ENCODE measurements around the gene RPTOR.
"Not testable (repeated sequence)": the region's sequence is repeated elsewhere in the genome, so short reads cannot be mapped to it uniquely, and the experiment has no call there.

RPTOR gene

GRCh38 chr17:80740141-80740540, 195.5 kb downstream of the RPTOR start:
- H3K4me3 ChIP-seq (ENCODE audit: low read depth, low read length): no peak overlapping the region

DNA sequence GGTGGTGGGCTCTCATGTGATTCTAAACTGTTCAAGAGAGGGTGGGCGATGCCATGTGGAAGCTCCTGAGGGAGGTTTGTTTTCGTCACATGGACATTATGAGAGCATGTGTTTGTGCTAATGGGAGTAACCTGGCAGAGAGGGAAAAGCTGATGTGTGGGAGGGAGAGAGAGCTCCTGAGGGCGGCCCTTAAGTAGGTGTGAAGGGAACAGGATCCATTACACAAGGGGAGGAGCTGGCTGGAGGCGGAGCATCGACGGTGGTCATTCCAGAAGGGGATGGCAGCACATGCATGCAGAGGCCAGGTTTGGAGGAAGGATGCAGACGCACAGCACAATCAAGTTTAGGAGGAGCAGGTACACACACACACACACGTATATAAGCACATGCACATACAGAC, 197.5 kb downstream of the RPTOR start:
- no peak overlapping the region for H3K4me3 ChIP-seq (ENCODE audit: low read depth, low read length)

DNA sequence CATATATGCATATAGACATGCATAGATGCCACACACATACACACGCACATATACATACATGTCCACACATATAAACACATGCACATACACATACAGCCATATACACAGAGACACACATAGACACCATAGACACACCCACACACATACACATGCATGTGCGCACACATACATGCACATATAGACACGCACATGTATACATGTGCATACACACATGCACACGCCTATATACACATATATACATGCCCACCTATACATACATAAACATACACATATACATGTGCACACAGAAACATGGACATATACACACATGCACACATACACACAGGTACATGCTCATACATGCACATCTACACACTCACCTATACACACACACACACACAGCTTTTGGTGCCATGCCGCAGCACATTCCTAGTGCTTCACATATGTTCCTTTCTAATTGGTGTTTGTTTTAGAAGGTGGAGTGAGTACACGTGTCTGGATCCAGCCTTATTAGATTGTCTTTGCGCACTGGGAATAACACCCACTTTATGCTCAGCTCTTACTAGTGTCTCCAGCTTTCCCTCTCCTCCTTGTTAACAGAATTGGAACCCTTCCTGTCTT, 198.0 kb downstream of the RPTOR start:
- H3K4me3 ChIP-seq (ENCODE audit: low read depth, low read length): no peak overlapping the region

GRCh38 chr17:80743181-80743771, 198.6 kb downstream of the RPTOR start:
- no peak overlapping the region for H3K4me3 ChIP-seq (ENCODE audit: low read depth, low read length)

GRCh38 chr17:80743973-80744372, 199.3 kb downstream of the RPTOR start:
- H3K4me3 ChIP-seq (ENCODE audit: low read depth, low read length): not testable (repeated sequence)

DNA sequence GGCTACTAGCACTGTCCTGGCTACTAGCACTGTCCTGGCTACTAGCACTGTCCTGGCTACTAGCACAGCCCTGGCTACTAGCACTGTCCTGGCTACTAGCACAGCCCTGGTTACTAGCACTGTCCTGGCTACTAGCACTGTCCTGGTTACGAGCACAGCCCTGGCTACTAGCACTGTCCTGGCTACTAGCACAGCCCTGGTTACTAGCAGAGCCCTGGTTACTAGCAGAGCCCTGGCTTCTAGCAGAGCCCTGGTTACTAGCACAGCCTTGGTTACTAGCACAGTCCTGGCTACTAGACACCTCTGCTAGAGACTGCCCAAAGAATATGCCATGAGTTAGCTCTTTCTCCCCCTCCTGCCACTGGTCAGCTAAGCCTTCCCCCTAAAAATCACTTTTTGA, 200.1 kb downstream of the RPTOR start:
- H3K4me3 ChIP-seq (ENCODE audit: low read depth, low read length): not testable (repeated sequence)

GRCh38 chr17:80745183-80745582, 200.5 kb downstream of the RPTOR start:
- no peak overlapping the region for H3K4me3 ChIP-seq (ENCODE audit: low read depth, low read length)

DNA sequence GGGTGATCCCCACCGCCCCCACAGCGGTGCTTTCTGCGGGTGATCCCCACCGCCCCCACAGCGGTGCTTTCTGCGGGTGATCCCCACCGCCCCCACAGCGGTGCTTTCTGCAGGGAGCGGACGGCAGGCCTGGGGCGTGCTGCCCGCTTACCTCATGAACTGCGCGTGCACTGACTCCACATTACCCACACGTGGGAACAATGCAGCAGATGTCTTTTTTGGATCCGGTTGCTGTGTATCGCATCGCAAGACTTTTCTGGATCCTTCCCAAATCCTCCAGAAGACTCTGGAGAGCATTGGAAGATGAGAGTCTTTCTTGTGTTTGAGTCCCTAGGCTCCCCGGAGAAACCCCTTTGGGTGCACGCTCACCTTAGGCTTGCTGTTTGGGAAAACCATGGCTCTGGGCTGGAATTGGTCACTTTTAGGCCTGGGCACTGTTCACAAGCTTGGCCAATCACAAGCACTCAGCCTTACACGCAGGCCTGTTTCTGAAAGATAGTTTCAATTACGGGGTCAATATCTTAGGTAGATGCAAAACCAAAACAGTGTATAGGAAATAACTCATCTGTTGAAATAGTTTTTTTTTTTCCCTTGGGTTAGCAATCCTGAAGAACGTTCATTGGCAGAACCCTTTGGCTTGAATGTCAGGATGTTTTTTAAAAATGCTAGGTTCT, 201.8 kb downstream of the RPTOR start:
- no peak overlapping the region for H3K4me3 ChIP-seq (ENCODE audit: low read depth, low read length)

DNA sequence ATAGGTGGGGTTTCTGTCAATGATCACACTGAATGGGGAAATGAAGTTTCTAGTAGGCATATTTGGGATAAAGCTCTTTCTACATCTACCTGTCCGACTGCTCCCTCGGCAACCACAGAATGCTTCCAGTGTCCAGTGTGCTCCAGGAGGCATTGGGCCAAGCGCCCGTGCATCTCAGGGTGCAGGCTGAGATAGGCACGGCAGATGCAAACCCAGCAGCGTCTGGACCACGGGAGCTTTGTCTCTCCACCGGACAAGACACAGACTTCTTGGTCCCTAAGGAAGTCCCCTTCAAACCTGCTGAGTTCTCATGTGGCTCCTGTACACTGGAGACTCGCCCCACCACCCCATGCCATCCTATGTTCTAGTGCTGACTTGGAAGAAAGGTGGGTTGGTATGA, 202.8 kb downstream of the RPTOR start:
- H3K4me3 ChIP-seq (ENCODE audit: low read depth, low read length): no peak overlapping the region

DNA sequence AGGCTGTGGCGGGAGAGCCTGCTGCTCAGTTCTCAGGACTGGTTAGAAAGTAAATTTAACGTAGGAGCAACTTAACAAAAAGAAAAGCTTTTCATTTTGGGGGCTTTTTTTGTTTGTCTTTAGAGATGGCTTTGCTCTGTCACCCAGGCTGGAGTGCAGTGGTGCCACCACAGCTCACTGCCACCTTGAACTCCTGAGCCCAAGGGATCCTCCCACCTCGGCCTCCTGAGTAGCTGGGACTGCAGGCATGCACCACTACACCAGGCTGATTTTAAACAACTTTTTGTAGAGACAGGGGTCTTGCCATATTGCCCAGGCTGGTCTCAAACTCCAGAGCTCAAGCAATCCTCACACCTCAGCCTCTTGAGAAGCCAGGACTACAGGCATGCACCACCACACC, 205.0 kb downstream of the RPTOR start:
- no peak overlapping the region for H3K4me3 ChIP-seq (ENCODE audit: low read depth, low read length)

- no peak overlapping the region for H3K4me3 ChIP-seq (ENCODE audit: low read depth, low read length)
These were observed 205.6 kb downstream of the RPTOR start for GRCh38 chr17:80750263-80750662.

DNA sequence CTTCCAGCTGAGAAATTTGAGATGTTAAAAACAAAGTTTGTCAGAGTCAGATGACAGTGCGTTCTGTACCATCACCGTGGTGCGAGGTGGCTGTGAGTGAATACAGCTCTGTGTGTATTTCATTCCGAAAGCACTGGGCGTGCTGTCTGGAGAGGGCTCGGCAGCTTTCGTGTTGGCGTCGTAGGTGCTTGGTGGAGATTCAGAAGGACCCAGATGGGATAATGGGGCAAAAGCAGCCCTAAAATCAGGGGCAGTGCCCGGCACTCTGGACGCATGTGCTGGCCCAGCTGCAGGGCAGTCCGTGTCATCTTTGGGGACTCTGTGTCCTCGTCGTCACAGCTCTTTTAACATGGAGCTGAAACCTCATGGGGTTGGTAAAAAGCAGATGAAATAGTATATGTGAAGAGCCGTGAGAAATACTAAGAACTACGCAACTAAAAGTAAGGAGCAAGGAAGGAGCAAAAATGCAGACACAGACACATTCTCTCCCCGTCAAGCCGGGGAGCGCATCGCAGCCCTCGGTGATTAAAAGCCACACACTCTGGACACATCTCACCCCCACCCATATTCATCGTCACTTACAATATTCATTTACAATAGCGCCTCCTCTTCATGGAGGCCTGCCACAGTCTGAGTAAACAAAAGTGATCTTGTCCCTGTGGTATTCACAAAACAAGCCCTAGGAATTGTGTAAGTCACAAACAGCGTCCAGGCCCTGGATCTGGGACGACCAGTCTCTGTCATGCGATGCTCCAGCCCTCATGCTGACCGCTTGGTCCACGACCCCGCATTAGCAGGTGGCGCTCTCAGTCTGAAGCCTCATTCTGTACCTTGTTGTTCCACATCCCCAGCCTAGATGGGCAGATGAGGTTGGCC, 206.7 kb downstream of the RPTOR start:
- no peak overlapping the region for H3K4me3 ChIP-seq (ENCODE audit: low read depth, low read length)

- no peak overlapping the region for H3K4me3 ChIP-seq (ENCODE audit: low read depth, low read length)
These were observed 207.4 kb downstream of the RPTOR start for GRCh38 chr17:80751946-80752581.

DNA sequence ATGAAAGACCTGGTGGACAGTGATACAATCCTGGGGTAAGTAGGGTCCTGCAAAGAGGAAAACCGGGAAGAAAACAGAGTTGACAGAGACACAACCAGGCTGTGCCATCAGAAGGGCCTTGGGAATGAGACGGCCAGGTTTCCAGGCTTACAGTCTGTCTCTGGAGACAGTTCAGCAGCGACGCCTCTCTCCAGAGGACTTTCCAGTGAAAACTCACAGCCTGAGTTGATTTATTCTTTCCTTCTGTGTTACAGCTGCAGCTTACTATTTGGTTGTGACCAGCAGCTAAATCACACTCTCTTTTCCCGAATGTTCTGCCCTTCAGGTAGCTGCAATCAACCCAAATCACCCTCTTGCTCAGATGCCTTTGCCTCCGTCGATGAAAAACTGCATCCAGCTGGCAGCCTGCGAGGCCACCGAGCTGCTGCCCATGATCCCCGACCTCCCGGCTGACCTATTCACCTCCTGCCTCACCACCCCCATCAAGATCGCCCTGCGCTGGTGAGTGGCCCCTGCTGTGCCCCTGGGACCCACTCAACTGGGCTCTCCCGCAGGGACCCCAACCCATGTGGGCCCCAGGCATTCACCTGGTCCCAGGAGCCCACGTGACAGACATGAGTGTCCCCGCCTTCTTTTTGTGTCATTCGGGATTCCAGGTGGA, 209.2 kb downstream of the RPTOR start:
- no peak overlapping the region for H3K4me3 ChIP-seq (ENCODE audit: low read depth, low read length)

- no peak overlapping the region for H3K4me3 ChIP-seq (ENCODE audit: low read depth, low read length)
These were observed 210.2 kb downstream of the RPTOR start for GRCh38 chr17:80754846-80755245.

GRCh38 chr17:80755650-80756405, 211.2 kb downstream of the RPTOR start:
- H3K4me3 ChIP-seq (ENCODE audit: low read depth, low read length): no peak overlapping the region

DNA sequence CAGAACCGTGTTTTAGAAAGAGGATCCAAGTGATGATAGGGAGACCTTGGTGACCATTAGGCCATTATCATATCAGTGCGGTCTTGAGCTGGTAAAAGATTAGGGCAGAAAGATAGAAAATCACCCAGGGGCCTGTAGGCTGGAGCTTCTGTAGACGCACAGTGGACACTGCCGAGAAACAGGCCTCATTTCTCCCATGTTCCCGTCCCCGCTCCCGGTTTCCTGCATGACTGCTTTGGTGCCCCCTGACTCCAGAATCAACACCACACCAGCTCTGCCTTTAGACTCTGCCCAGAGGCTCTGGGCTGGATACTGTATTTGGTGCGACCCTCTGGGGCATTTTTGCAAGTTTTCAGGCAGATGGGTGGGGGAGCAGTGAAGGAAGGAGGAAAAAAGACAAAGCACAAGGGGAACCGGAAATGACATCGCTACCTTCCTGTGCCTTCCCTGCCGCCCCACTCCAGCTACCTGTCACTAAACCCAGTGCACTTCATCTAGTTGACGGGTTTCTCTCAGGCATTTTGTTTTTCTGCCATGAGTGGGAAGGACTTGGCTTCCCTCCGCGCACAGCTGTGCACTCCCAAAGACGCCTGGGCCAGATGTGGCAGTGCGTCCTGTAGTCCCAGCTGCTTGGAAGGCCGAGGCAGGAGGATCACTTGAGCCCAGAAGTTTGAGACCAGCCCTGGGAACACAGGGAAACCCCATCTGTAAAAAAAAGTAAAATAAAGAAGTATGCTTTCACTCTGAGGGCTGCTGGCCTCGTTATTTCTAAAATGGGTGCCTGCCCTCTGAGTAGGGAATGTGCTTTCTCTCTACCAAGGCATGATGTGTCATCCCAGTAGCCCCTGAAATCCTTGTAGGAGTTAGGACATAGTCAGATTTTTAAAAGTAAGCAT, 214.1 kb downstream of the RPTOR start:
- H3K4me3 ChIP-seq (ENCODE audit: low read depth, low read length): no peak overlapping the region

DNA sequence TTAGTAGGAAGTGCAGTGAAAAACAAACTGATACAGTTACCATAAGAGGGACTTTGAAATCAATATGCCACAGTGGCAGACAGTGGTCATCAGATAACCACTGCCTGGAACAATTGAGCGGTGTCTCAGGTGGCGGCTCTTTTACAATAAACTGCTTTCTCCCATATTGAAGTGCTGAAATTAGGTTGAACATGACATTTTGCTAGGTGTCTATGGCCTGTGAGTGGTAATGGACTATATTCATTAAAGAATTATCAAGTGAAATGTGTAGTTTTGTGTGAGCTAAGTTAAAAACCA, 214.7 kb downstream of the RPTOR start:
- H3K4me3 ChIP-seq (ENCODE audit: low read depth, low read length): no peak overlapping the region

DNA sequence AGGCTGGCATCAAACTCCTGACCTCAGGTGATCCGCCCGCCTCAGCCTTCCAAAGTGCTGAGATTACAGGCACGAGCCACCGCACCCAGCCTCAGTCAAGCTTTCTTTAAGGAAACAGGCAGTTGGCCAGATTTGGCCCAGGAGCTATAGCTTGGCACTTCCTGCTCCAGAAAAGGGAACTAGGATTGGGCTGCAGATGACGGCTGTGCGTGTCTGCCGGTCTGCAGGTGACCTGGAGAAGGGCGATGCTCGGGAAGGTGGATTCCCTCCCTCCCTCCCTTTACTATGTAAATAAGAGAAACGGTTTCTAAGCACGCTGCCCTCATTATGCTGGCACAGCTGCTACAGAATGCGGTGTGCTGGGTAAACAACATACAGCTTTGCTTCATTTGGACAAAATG, 215.9 kb downstream of the RPTOR start:
- H3K4me3 ChIP-seq (ENCODE audit: low read depth, low read length): no peak overlapping the region
